ENCODE data around the gene IDI2. TPM values are rescaled to one million over a fixed set of nuclear protein-coding genes. Genes with fewer than 3 reads are reported as not detected.
A peak's percentile ranks its signal among the peaks of the same experiment; 100 is the strongest.

The IDI2 gene
- total RNA-seq, 1 donor from 2014 or later = not detected

DNA sequence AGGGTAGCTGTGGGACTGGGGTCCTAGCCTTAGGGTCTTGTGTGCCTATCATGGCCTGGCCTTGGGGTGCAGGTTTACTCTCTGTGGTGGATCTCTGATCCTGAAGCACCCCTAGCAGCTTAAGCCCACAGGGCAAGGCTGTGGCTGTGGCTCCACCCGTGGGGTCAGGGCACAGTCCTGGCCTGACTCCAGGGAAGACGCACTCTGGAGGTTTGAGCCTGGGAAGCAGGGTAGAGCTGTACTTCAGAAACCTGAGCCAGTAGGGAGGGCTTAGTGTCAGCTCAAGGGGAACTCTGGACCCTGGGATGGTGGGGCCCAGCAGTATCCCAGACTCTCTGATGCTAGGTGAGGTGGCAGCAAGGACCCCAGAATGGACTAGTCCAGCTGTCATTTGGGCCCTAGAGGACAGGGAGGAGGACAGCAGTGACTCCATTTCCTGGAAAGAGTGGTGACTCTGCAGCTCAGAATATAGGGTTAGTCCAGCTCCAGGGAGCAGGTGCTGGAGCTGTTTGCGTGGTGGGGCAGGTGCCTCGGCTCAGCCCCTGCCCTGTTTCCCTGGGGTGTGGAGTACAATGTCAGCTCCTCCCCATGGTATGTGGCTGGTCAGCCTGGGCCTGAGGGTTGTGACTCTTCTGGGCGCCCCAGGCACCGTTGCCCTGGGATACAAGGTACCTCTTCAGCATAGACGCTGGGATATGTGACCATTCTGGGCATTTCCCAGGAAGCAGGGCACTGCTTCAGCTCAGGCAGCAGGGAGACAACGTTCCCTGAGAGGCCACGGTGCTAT lies 21.6 kb downstream of the IDI2 start:
- DNase-seq = no peak

GRCh38 chr10:1002425-1003006 lies 23.1 kb downstream of the IDI2 start:
- DNase-seq = no peak

- no peak for DNase-seq
Measured at GRCh38 chr10:997266-998022, 28.2 kb downstream of the IDI2 start.

- DNase-seq = no peak
Measured at GRCh38 chr10:996031-996430, 29.6 kb downstream of the IDI2 start.

- DNase-seq = no peak
Measured at GRCh38 chr10:995559-995926, 30.1 kb downstream of the IDI2 start.

DNA sequence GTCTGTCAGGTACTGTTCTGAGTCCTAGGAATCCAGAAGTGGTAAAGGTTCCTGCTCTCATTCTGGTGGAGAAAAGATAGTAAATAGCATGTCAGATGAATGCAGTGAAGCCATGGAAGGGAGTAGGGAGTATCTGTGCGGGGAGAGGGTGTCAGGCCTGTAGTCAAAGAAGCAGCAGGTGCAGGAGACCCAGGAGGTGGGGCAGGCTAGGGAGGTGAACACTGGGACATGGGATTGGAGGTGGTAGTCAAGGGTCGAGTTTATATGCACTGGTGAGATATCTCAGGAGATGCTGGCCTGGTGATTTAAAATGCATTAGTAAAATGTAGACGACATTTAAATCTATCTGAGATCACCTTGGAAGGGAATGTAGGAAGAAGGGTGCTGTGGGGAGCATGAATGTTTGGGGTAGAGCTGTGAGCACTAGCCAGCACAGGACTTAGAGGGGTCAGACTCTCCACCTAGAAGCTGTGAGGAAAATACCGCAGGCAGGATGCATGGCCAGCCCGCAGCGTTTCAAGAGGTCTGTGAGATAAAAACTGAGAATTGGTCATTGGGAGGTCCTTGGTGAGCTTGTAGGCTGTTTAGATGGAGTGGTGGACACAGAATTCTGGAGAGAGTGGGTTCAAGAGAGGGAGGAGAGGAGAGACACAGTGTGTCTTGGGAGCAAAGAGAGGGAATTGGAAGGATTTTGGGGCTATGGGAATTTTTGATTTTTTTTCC lies 30.7 kb downstream of the IDI2 start:
- DNase-seq = no peak

DNA sequence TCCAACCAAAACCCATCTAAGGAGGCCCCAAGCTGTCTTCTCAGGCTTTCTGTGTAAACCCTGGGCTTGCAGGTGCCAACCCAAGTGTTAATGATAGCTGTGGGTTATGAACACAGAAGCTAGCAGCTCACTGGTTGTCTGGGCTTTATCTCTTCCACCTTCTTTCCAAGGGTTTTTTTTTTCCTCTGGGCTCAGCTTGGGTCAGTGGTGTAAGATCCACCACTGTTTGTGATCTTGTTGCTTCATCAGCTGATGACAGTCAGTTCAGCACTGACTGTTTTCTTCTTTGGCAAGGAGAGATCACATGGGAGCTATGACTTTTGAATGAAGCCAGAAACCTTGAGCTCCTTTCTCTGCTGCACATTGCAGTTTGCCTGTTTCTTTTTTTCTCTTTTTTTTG lies 32.8 kb downstream of the IDI2 start:
- DNase-seq = no peak

- no peak for DNase-seq
Measured at GRCh38 chr10:992467-992866, 33.2 kb downstream of the IDI2 start.

DNA sequence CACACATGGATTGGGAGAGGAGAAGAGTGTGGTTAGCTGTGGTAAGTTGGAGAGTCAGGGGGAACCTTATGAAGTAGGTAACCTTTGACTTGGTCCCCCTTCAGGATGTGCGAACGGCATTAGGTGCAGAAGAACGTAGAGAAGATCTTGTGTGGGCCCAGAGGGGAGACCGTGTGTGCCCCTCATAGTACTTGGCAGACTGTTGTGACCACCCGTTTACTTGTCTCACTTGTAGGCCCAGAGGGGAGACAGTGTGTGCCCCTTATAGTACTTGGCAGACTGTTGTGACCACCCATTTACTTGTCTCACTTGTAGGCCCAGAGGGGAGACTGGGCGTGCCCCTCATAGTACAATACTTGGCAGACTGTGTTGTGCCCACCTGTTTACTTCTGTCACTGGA lies 34.9 kb downstream of the IDI2 start:
- DNase-seq = no peak

- DNase-seq = peak; percentile 26
Measured at GRCh38 chr10:988667-989545, 36.8 kb downstream of the IDI2 start.

DNA sequence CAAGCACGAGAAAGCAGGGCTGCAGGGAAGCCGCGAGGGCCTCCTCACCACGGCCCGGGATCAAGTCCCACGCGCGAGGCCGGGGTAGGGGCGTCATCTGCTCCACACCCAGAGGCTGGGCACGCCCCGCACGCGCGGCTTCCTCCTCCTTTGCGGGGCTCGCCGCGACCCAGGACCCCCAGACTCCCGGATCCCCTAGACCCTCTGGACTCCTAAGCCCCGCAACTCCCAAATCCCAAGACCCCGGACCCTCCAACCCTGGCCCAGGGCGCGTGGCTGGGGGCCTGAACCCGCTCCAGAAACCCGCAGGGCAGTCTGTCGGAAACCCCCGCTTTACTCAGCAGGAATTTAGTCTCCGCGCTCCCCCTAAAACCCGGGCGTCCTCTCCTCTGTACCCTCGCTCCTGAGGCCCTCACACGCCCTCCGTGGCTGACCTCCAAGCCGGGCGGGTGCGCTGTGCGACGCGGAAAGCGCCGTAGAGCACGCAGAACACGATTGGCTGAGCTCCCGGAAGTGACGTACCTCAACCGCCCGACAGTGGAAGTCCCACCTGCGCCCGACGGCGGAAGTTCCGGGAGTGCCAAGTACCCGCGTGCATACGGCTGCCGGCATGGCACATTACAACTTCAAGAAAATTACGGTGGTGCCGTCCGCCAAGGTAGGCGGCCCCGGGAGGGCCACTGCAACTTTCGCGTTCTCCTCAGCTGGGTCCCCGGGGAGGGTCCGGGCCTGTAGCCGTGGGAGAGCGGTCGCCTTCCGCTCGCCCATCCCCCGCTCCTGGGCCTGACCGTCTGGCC lies 37.6 kb downstream of the IDI2 start, which contains the start of gene GTPBP4:
TSS of gene GTPBP4 (plus strand) at position 565 of the 797 bp plus-strand sequence. CDS start at position 611, 46 bp downstream.
- peak; percentile 99 for DNase-seq

DNA sequence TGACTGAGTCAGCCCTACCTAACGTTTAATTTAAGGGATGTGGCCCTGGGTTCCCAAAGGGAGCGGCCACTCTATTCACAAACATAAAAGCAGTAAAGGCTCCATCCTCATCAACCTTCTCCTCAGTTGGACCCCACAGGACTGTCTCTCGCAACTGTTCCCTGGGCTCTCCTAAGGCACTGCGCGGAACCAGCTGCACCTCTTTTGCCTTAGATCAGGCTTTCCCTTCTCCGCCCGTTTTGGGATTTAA lies 38.1 kb downstream of the IDI2 start:
- DNase-seq = no peak

DNA sequence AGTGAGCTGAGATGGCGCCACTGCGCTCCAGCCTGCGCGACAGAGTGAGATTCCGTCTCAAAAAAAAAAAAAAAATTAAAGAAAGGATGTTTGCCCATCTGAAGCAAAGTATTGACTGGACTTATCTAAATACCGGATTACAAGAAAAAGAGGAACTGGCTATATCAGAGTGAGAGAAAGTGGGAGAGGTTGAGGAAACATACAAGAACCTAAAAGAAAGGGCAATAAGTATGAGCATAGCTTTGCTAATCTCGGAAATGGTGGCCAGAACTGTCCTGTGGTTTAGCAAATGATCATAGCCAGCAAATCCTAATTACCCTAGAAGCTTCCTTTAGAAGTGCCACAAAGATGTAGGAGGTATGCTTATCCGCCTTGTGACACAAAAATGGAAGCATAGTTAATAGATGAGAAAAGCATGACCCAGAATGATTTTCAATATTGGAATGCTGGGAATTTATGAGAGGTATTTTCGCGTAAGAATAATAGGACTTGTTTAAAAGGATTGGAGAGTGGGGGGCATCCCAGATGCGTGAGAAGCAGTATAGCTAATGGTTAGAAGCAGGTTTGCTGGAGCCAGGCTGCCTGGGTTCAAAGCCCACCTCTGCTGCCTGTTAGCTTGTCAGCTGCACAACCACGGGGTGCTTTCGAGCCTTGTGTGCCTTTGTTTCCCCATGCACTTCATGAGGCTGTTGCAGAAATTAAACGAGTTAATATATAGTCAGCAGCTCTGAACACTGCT lies 38.6 kb downstream of the IDI2 start:
- peak; percentile 14 for DNase-seq

- DNase-seq = peak; percentile 50
Measured at GRCh38 chr10:986137-986825, 39.4 kb downstream of the IDI2 start.

- DNase-seq = no peak
Measured at GRCh38 chr10:985361-985760, 40.3 kb downstream of the IDI2 start.

GRCh38 chr10:983971-984655 lies 41.5 kb downstream of the IDI2 start:
- no peak for DNase-seq

- DNase-seq = no peak
Measured at GRCh38 chr10:983401-983800, 42.3 kb downstream of the IDI2 start.

- DNase-seq = no peak
Measured at GRCh38 chr10:980468-981093, 45.1 kb downstream of the IDI2 start.

All from dermis blood vessel endothelial cell (primary cell).